NK-92 (cell line): ENCODE data around the gene KSR1.
"Not testable (repeated sequence)": the region's sequence is repeated elsewhere in the genome, so short reads cannot be mapped to it uniquely, and the experiment has no call there.

Source experiments
- DNase-seq: peaks from one replicate; lab custom pipeline; 2025; ENCODE audit not compliant: unreplicated experiment; lab: John Stamatoyannopoulos, UW

KSR1 gene

DNA sequence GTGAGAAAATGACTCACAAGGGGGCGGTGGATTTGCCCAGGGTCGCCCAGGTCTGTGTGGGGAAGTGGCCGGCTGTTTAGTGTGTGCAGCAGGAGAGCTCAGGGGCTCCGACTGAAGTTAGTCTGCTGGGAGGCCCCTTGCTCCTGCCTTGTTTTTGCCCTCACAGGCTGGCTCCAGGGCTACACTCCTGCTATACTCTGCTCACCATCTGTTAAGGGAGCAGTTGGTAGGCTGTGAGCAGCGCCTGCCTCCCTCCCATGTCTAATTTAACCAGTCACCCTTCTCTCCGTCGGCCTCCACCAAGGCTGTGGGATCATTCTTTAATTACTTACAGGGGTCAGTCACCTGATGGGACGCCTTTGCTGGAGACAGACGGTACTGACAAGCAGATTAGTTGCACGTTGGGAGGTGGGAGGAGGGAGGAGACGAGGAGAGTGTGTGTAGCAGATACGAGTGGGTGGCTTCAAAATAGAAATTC is 35.5 kb downstream of the KSR1 start:
- no peak for DNase-seq

DNA sequence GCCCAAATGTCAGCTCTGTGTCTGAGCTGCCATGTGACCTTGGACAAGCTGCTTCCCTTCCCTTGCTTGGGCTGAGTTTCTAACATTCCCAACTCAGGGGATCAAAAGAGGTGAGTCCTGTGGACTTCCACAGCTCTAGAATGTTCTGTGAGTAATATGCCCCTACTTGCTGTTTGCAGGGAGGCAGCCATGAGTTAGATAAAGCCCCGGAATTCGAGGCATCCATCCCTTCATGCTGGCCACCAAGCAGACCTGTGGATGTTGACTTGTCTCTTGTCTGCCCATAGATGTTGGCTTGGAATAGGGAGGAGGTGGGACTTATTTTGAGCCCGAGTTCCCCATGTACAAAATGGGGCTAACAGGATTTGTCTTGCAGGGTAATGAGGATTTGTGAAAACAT is 36.2 kb downstream of the KSR1 start:
- no peak for DNase-seq

DNA sequence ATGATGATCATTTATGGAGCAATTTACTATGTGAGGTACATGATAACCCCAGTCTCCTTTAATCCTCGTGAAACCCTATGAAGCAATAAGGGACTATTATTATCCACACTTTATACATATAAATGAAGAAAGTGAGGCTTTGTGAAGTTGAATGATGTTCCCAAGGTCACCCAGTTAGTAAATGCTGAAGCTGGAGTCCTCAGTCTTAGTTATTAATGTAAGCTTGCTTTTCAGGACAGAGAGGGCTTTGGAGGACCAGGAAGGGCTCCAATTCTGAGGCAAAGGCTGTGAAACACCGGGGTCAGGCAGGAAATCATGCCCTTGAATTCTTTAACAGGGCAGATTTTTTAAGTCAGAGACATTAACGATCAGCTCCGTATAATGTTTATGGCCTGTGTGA is 36.8 kb downstream of the KSR1 start:
- DNase-seq: no peak

DNA sequence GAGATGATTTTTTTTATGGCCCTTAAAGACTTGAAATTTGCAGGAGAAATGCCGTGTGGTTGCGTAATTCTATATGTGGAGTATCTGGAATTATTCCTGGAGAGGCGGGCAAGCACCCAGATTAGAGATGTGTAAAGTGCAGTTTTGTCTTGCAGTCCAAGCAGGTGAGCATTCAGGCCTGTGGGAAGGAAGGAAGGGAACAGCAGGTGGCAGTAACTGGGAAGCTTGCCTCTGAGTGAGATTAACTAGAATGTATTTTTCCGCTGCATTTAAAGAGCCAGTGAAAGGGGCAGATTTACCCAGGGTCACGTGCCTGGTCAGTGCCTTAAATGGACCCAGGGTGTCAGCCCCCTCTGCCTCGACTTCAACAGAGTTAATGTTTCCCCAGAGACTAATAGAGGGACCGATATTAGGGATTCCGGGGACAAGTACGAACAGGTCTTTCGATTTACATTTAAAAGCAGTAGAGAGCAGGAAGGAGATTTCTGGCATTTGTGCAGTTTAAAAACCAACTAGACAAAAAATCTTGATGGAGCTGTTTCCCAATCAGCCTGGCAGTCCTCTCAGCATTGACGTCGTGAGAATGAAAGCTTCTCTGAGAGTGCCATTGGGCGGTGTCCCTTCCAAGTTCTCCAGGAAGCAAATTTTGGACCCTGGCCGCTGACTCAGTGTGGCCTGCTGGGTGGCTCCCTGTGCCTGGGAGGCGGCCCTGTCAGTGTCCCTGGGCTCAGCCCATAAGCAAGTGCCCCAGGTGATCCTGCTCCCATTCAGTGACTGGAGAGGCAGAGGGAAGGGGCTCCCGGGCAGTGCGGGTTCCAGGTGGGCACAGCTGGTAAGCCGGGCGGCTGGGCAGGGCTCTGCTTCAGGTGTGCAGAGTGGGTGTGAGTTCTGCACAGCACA is 38.2 kb downstream of the KSR1 start:
- DNase-seq: no peak

DNA sequence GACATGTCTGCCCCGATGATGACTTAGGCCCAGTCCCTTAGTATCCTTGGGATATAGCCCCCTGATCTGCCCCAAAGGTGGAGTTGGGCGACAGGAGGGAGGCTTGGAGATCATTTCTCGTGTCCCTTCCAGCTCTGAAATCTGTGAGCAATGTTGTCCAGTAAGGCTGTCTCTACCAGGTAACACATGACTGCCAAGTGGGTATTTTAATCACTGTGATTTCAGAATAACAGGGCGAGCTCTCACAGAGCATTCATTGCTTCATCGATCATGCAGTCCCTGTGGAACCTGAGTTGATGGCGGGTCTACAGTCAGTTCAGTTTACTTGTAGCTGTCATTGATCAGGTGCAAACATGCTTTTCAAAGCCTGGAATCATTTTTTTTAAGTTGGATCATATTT is 39.2 kb downstream of the KSR1 start:
- no peak for DNase-seq

DNA sequence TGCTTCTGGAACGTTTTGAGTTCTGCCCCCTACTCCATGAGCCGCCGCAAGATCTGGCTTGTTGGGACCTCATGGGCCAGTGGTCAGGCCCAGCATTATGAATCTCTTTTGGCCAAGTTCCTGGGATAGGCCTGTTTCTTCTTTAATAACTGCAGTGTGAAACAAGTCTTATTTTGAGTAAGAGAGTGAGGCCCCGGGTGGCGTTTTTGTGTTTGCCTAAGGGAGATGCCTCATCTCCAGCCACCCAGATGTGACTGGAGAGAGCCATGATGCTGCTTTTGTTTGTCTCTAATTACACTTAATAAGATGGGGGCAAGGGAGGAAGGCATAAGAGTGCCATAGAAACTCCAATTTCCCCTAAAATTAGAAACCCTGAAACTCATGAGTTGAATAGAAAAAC is 39.8 kb downstream of the KSR1 start:
- DNase-seq: no peak

DNA sequence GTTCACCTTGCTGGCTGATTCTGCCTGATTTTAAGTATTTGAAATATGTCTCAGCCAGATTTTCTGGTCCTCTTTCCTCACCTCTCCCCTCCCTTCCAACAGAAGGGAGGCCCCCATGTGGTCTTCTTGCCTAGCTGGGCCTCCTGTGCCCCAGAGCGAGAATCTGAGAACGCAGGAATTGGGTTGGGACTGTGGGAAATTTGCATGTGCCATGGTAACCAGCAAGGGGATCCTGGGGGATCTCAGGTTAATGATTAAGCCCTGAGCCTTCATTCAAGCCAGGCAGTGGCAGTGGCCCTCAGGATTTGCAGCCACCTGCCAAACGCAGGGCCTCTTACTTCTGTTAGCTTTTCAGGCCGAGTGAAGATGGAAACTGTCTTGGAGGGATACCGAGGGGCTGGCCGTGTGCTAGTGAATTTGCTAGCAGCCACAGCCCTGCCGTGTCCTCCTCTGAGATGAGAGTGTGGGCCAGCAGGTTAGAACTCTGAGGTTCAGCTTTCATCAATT is 40.2 kb downstream of the KSR1 start:
- DNase-seq: no peak

DNA sequence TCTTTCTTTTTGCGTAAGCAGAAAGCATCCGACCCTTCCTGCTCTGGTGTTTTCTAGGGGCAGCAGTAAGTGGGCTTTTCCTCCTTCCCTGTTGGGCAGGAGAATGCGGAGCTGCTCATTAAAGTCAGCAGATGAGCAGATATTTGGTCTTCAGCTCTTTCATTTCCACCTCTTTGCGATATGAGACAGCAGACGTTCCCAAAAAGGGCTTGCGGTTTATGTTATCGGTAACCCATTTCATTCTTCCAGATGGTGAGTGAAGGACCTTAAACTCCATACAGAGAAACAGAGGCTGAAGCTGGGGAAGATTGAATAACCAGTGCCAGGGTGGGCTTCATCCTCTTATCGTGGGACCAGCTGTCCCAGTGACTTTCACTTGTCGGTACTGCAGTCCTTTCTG is 40.7 kb downstream of the KSR1 start:
- DNase-seq: no peak

DNA sequence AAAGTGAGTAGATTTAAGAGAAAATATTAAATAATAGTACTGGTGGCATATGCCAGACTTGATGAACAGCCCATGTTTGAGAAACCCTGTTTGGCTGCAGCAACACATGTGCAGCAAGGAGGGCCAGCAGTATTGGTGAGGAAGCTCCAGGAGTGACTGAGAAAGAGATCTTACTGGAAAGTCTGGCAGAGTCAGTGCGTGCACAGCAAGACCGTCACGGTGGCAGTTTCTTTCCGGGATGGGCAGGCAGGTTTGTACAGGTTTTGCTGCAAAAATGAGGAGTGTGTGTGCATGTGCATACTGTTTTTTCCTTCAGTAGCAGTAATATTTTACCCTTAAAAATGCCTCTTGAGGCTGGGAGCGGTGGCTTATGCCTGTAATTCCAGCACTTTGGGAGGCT is 41.4 kb downstream of the KSR1 start:
- no peak for DNase-seq

DNA sequence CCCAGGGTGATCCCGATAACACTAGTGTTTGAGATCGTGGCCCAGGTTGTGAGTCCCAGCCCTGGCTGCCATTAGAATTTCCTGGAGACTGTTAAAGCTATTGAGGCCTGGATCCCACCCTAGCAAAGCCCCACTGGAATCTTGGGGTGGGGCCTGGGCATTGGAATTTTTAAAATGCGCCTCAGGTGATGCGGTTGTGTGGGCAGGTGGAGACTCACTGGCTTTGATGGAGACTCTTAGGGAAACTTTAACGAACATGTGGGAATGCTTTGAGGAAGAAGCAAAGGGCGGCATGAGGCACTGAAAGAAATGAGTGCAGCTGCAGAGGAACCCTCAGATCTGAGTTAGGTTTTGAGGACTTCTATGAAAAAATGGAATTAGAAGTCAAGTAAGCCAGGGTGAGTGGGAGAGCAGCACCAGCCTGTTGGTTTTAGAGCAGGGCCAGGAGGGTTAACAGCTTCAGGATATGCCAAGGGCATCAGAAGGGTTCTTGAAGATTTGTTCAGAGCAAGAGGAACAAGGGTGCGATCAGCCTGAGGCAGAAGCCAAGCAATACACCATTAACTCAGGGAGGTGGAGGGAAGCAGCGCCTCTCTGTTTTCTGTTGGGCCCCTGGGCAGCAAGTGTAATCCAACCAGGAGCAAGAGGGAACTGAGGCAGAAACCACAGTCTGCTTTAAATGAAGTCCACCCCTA is 42.5 kb downstream of the KSR1 start:
- DNase-seq: no peak

DNA sequence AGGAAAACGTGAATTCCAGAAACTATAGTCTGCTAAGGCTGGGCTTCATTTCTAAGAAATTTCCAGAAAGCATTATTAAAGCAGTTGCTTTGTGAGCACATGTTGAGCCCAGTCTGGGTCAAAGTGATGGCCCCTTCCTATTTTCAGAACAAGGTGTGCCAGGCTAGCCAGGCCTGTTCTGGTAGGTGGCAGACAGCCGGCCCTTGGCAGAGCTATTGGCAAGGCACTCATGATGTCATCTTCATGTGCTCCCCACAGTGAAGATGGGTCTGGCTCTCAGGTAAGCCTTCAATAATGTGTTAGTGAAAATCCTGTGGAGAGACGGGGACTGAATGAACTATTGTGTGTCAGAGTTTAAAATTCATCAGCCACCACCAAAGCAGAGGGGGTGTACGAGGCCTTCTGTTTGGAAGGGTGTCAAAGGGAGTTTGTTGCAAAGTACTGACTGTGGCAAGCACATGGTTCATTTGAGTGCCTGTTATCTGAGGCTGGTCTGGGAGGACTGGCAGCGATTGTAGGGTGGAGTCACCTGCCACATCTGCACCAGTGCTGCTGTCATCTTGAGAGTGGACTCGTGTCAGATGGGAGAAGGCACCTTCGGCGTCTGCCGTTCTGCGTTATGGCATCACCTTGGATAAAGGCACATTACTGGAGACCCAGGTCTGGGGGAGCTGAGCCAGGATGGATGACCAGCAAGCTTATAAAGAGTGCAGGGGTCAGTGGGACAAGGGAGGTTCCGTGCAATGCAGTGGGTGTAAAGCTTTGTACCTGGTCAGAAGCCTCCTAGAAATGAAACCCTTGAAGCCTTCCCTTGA is 43.4 kb downstream of the KSR1 start:
- no peak for DNase-seq

DNA sequence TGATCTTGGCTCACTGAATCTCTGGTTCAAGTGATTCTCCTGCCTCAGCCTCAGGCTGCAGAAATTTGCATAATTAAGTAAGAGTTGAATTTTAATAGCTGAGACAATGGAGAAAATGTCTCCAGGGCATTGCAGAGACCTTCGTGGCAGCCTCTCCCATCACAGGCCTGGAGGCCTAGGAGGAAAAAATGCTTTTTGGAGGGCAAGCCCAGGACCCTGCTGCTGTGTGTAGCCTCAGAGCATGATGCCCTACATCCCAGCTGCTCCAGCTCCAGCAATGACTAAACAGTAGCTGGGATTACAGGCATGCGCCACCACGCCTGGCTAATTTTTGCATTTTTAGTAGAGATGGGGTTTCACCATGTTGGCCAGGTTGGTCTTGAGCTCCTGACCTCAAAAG is 45.1 kb downstream of the KSR1 start:
- not testable (repeated sequence) for DNase-seq

DNA sequence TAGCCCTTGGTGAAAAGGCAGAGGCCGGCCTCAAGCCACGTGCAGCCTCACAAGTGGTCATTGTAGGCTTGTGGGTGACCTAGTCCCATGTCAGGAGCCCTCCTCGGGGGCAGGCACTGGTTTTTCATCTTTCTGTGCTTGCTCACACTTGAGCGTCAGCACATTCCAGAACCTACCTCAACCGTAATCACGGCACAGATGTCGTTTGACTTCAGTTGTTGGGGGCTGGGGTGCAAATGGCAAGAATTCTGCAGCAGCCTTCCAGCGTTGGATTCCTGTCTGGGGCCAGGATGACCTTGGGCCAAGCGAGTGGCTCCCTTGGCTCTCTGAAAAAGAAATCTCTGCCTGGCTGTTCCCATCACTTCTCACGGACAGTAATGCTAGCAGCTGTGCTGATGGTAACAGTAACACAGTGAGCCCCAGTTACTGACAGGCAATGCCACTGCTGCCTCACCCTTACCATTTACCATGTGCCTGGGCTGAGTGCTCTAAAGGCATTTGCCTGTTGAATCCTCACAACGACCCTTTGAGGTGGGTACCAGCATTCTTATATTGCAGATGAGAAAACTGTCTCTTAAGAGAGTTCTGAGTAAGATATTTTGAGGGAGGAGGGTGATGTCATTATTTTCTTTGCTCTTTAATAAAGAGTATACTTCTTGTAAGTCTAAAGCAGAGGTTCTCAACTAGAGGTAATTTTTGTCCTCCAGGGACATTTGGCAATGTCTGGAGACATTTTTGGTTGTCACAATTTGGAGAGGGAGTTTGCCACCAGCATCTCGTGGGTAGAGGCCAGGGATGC is 46.5 kb downstream of the KSR1 start:
- DNase-seq: no peak

DNA sequence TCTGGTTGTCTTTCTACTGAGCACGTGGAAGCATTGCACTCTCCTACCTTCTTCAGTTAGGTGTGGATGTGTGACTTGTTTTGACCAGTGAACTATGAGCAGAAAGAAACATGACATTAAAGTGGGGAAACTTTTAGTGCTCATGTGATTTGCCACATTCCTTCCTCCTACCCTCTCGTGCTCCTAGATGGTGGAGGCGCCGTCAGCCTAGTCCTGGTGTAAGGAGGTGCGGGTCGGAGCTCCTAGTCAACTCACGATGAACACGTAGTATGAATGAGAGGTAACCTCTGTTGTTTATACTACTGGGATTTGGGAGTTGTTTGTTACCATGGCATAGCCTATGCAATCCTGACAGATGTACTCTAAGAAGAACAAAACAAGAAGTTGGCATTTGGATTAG is 47.4 kb downstream of the KSR1 start:
- no peak for DNase-seq

DNA sequence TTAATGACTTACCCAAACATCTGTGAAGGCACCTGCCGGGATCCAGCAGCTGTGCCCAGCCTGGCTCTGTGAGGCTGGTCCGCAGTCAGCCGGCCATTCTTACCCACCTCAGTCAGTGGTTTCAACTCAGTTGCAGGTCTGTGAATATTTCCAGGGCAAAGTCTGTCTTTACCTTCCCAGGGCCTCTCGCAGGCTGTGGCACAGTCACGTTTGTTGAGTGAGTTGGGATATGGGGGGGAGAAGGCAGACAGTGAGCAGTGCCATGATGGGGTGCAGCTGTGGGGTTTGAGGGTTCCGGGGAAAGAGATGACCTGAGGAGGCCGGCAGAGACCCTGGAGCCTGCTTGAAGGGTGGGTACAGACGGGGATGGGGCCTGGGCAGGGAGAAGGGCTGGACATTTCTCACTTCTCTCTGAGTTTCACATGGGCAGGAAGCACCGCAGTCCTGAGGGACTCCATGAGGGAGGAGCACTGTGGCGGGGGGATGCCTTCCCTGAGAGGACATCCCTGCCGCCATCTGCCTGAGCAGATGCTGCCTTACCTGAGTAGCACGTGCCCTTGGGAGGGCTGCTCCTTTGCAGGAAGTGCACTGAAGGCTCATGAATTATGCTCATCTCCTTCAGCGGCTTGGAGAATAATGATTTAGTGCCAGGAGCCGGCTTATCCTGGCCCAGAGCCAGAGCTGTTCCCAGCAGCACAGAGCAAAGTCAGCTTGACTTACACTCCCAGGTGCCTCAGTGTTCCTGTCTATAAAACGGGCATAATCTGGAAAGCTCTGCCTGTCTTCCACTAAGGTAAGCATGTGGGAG is 48.1 kb downstream of the KSR1 start:
- no peak for DNase-seq

DNA sequence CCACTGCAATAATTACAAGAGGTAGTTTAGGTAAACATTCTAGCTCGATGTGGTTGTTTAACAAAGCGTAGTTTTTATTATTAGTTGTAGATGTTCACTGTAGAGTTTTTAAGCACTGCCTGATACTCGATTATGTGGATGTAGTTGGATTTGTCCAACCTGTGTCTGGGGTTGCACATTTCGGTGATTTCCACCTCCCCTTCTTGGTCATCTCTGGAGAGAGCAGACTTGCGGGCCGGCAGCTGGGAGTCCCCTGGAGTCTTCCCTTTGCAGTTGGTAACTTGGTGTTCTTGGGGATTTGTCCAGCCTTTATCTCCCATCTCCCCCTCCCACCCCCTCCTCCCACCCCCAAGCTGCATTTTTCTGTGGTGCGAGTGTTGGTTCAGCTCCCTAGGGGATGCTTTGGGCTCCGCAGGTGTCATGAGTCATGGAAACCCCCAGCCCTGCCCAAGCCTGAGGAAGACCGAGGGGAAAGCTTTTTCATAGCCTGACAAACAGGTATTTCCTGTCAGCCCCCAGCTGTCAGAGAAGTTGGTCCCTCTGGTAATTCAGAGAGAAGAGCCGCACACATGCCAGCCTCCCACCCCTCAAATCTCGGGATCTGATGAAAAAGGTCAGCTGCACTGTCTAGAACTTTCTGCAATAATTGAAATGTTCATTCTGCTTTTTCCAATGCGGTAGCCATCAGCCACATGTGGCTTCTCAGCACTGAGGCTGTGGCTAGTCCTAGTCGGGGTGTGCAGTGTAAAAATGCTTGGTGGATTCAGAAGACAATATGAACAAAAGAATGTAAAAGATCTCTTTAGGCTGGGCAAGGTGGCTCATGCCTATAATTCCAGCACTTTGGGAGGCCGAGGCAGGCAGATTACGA is 50.3 kb downstream of the KSR1 start:
- DNase-seq: no peak

DNA sequence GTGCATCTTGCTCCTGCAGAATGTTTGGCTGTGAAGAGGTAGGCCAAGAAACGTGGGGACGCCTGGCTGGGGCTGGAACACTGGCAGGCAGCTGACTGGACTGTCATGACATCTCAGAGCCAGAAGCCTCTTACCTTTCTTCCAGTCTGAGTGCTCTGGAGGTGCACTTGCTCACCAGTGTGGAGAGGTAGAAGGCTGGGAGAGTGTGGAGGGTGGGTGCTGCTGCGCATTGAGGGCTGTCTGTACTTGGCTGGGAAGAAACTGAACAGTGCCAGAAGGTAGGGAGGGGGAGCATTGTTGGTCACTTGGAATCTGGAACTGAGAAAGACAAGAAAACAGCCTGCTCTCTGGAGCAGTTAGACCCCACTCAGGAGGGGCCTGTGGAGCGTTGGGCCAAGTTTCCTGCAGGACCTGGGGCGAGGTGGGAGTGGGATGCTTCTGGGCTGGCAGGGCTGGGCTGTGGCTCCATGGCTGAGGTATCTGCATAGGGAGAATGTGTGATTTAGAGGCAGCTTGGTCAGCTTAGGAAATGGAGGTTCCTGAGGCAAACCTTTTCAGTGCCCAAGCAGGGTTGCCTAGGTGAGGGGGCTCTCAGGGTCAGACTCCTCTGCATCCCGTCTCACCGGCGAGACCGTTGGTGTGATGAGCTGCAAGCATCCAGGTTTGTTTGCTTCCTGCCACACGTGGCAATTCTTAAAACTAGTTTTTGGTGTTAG is 55.1 kb downstream of the KSR1 start:
- DNase-seq: no peak

DNA sequence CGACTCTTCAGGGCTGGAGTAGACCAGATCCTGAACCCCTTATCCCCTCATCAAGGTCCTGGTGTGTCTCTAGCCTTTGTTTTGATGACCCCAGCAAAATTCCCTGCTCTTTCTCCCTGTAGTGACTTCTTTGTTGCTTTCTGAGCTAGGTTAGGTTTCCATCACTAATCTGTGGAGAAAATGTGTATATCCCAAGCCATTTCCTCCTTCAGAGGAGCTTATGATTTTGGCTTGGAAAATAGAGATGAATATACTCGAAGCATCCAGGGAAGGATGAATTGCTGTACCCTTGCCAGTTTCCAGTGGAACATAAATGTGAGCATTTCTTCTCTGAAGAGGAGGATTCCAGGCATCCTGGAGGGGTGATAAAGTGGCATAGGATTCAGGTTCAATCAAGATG is 55.8 kb downstream of the KSR1 start:
- no peak for DNase-seq
